ENCODE measurements around the gene RFNG.

GRCh38 chr17:82036634-82037091, 14.9 kb downstream of the RFNG start:
- TF ChIP-seq RCOR1 (IDR thresholded peaks at IDR 0.05; ENCODE audit: insufficient replicate concordance, low read length) (no peak), MXI1 (IDR thresholded peaks at IDR 0.05; ENCODE audit: borderline replicate concordance, low read depth, low read length) (no peak), CEBPB (IDR thresholded peaks at IDR 0.05; ENCODE audit: low read depth, low read length) (no peak), CTCF (conservative IDR thresholded peaks at IDR 0.05; ENCODE audit: low read depth, low read length) (no peak), POLR2A (IDR thresholded peaks at IDR 0.05; ENCODE audit: low read depth, low read length) (no peak), BHLHE40 (IDR thresholded peaks at IDR 0.05; ENCODE audit: low read depth, low read length) (no peak), RFX5 (IDR thresholded peaks at IDR 0.05; ENCODE audit: low read depth, low read length) (no peak), SMC3 (IDR thresholded peaks at IDR 0.05; ENCODE audit: low read depth, low read length) (no peak), RAD21 (IDR thresholded peaks at IDR 0.05; ENCODE audit: low read length) (no peak), USF2 (IDR thresholded peaks at IDR 0.05; ENCODE audit: low read depth, low read length) (no peak), ELK1 (IDR thresholded peaks at IDR 0.05; ENCODE audit: borderline replicate concordance, low read depth, low read length) (no peak), MAFK (IDR thresholded peaks at IDR 0.05; ENCODE audit: low read depth, low read length) (no peak), FOS (IDR thresholded peaks at IDR 0.05; ENCODE audit: low read depth, low read length) (no peak), CHD1 (IDR thresholded peaks at IDR 0.05; ENCODE audit: low read depth, low read length) (no peak)
